GM23338 (cell line): ENCODE results near the gene CRADD. TPM values are rescaled to one million over a fixed set of nuclear protein-coding genes. Genes with fewer than 3 reads are reported as not detected.

ENCODE experiments used
- ATAC-seq: fragments of 200-7000 bp; cut with Tn5 transposase; 3 replicates; pipeline ENCODE4 v1.9.1; 2020
- DNase-seq: peaks from one replicate; pipeline ENCODE4 v3.0.0-alpha.2; 2015; ENCODE audit warnings: low spot score
- H2AFZ ChIP-seq: fragments of 200-600 bp; sonication (generic); 2 replicates; pipeline ENCODE4 v1.8.0; 2016; ENCODE audit warnings: antibody characterized with exemption, mild to moderate bottlenecking, moderate library complexity
- H3F3A ChIP-seq: fragments of 200-600 bp; sonication (generic); replicated peaks from 2 replicates; pipeline ENCODE4 v1.8.0; 2017; ENCODE audit warnings: antibody characterized with exemption, mixed run types, low read depth
- H3K27ac ChIP-seq: fragments of 200-600 bp; sonication (generic); 2 replicates; pipeline ENCODE4 v1.6.1; 2016; ENCODE audit warnings: low read depth
- H3K27me3 ChIP-seq: fragments of 200-600 bp; sonication (generic); 2 replicates; pipeline ENCODE4 v1.8.0; 2016; ENCODE audit warnings: mild to moderate bottlenecking, mixed run types, moderate library complexity; ENCODE audit not compliant: insufficient read depth
- H3K36me3 ChIP-seq: fragments of 200-600 bp; sonication (generic); 2 replicates; pipeline ENCODE4 v1.8.0; 2016; ENCODE audit warnings: mild to moderate bottlenecking; ENCODE audit not compliant: insufficient read depth
- H3K4me1 ChIP-seq: fragments of 200-600 bp; sonication (generic); 2 replicates; pipeline ENCODE4 v1.8.0; 2016; ENCODE audit warnings: mild to moderate bottlenecking, moderate library complexity; ENCODE audit not compliant: insufficient read depth
- H3K4me2 ChIP-seq: fragments of 200-600 bp; sonication (generic); 2 replicates; pipeline ENCODE4 v1.7.1; 2017; ENCODE audit warnings: mixed run types
- H3K4me3 ChIP-seq: fragments of 200-600 bp; sonication (generic); 2 replicates; pipeline ENCODE4 v1.6.1; 2016; ENCODE audit warnings: mixed run types
- H3K79me2 ChIP-seq: fragments of 200-600 bp; sonication (generic); replicated peaks from 2 replicates; pipeline ENCODE4 v1.8.0; 2017; ENCODE audit warnings: mild to moderate bottlenecking; ENCODE audit not compliant: insufficient read depth
- H3K9me2 ChIP-seq: fragments of 200-600 bp; sonication (generic); 2 replicates; pipeline ENCODE4 v1.8.0; 2017; ENCODE audit not compliant: insufficient read depth
- H4K20me1 ChIP-seq: fragments of 200-600 bp; sonication (generic); replicated peaks from 2 replicates; pipeline ENCODE4 v1.8.0; 2017; ENCODE audit warnings: mild to moderate bottlenecking; ENCODE audit not compliant: insufficient read depth
- H3K27ac Mint-ChIP-seq: 2 replicates; pipeline ENCODE4 v1.8.0; 2020; ENCODE audit warnings: inconsistent platforms, mild to moderate bottlenecking, moderate library complexity, mixed read lengths
- H3K27me3 Mint-ChIP-seq: 3 replicates; pipeline ENCODE4 v1.8.0; 2022; ENCODE audit warnings: low read depth, mild to moderate bottlenecking, moderate library complexity, mixed read lengths, inconsistent platforms; ENCODE audit not compliant: insufficient read depth, poor library complexity
- H3K36me3 Mint-ChIP-seq: 3 replicates; pipeline ENCODE4 v1.8.0; 2021; ENCODE audit warnings: low read depth, mild to moderate bottlenecking, inconsistent platforms, moderate library complexity, mixed read lengths
- H3K4me1 Mint-ChIP-seq: 3 replicates; pipeline ENCODE4 v1.8.0; 2020; ENCODE audit warnings: mild to moderate bottlenecking, inconsistent platforms, mixed read lengths
- H3K4me3 Mint-ChIP-seq: 3 replicates; pipeline ENCODE4 v1.8.0; 2021; ENCODE audit warnings: moderate library complexity, mild to moderate bottlenecking, inconsistent platforms, mixed read lengths
- H3K9me3 Mint-ChIP-seq: 3 replicates; pipeline ENCODE4 v1.8.0; 2020; ENCODE audit warnings: moderate library complexity, mild to moderate bottlenecking, inconsistent platforms, mixed read lengths
- CREB1 ChIP-seq: fragments of 250-450 bp; sonication (Bioruptor Pico); IDR thresholded peaks from 2 replicates; pipeline ENCODE4 v1.5.0; 2020; ENCODE audit warnings: low read depth, mild to moderate bottlenecking, moderate library complexity
- POLR2AphosphoS5 ChIP-seq: IDR thresholded peaks from 2 replicates; pipeline ENCODE4 v1.6.1; 2016; ENCODE audit warnings: antibody characterized with exemption, low read depth
- ZNF114 ChIP-seq: fragments of 250-450 bp; sonication (Bioruptor Pico); IDR thresholded peaks from 2 replicates; pipeline ENCODE4 v1.5.0; 2020; ENCODE audit warnings: mild to moderate bottlenecking, moderate library complexity
- long read RNA-seq: library from polyadenylated mRNA; unstranded; transcript quantifications from one replicate; pipeline ENCODE4 v2.0.0, GENCODE V29; 2020; ENCODE audit not compliant: unreplicated experiment
- polyA plus RNA-seq: library from polyadenylated mRNA; unstranded; fragments of >200 nt; fragmentation: Nextera tagmentation; extraction: Ambion mirVana; gene quantifications from 2 replicates; pipeline ENCODE4 v1.2.1, GENCODE V29; 2016
- total RNA-seq: library from RNA; depleted of rRNA; stranded (reverse); fragments of >200 nt; shearing (Covaris generic); gene quantifications from 2 replicates; pipeline ENCODE4 v1.2.3, GENCODE V29; 2014; rRNA removed
- TF ChIP-seq, protein P1 (sequence below): fragments of 250-450 bp; sonication (Bioruptor Pico); IDR thresholded peaks from 2 replicates; pipeline ENCODE4 v1.5.0; 2020; ENCODE audit warnings: mild to moderate bottlenecking, moderate library complexity
- TF ChIP-seq, protein P2 (sequence below): IDR thresholded peaks from 2 replicates; pipeline ENCODE4 v1.6.1; 2016; ENCODE audit warnings: antibody characterized with exemption

CRADD gene
- 20.3 and 27.9 TPM in 2 replicates for total RNA-seq
- 3.8 and 6.3 TPM in 2 replicates for polyA plus RNA-seq
- long read RNA-seq, transcript CRADD-201 (3 exons, 1,169 nt): major isoform, 8 of 9 reads
- long read RNA-seq, partial matches to known transcripts: 0 of 9 reads
- long read RNA-seq, other reads (novel, unspliced or antisense): 1 of 9 reads

DNA sequence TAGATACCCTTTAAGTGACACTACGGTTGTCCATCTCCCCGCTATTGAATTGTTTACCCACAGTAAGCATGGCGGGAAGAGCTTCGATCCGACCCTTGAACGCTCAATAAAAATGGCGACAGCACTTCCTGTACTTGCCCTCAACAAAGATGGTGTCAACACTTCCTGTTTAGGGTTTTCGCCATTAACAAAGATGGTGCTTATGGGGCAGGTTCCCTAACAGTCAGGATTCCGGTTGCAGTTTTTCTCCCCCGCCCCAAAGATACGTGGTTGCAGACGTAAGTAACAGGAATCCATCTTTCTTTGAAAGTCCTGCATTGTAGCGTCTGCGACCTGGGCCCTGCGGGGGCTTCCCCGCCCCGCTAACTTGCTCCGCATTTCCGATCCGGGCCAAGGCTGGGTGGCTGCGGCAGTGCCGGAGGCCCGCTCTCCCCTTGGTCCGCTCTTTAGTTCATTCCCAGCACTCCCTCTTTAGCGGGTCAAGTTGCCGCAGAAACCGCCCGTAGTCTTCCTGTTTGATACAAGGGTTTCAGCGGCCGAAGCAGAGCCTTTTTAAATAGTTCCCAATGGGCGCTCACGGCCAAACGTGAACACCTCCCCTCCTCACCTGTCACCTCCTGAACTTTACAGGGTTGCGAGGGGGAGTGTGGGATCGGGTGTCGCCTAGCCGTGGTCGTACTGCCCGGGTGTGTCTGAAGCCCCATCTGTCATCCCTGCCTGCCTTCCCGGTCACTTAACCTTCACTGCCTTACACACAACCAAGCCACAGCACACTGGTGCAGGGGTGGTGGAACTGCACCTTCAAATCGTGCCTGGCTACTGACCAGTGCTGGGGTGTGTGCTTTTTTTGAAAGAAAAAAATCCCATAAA, at the start of gene CRADD:
CRADD (plus strand) TSS at position 181 of the 870 bp plus-strand sequence.
- H3K27me3 Mint-ChIP-seq: peaks cover 10% of the 10 kb centered on the region
- peaks cover 7% of the 10 kb centered on the region; the same call in 1 of the 2 replicates for H3K9me2 ChIP-seq
- peak within 1 kb of the TSS; percentile 90 for H3K4me3 Mint-ChIP-seq
- H3K27ac Mint-ChIP-seq: peak within 1 kb of the TSS; percentile 99
- H3K36me3 ChIP-seq: no peaks in the 10 kb centered on the region
- no peaks in the 10 kb centered on the region for H3K27me3 ChIP-seq
- peaks cover 37% of the 10 kb centered on the region for H3K4me1 Mint-ChIP-seq
- H3K36me3 Mint-ChIP-seq: 0 out of 3 replicates have a peak, but pooled peaks cover 2% of the 10 kb centered on the region
- 0 out of 2 replicates have a peak, but pooled peaks cover 3% of the 10 kb centered on the region for H3F3A ChIP-seq
- no peaks in the 10 kb centered on the region for H3K9me3 Mint-ChIP-seq
- no peaks in the 10 kb centered on the region for H4K20me1 ChIP-seq
- TF ChIP-seq, protein P1, sequence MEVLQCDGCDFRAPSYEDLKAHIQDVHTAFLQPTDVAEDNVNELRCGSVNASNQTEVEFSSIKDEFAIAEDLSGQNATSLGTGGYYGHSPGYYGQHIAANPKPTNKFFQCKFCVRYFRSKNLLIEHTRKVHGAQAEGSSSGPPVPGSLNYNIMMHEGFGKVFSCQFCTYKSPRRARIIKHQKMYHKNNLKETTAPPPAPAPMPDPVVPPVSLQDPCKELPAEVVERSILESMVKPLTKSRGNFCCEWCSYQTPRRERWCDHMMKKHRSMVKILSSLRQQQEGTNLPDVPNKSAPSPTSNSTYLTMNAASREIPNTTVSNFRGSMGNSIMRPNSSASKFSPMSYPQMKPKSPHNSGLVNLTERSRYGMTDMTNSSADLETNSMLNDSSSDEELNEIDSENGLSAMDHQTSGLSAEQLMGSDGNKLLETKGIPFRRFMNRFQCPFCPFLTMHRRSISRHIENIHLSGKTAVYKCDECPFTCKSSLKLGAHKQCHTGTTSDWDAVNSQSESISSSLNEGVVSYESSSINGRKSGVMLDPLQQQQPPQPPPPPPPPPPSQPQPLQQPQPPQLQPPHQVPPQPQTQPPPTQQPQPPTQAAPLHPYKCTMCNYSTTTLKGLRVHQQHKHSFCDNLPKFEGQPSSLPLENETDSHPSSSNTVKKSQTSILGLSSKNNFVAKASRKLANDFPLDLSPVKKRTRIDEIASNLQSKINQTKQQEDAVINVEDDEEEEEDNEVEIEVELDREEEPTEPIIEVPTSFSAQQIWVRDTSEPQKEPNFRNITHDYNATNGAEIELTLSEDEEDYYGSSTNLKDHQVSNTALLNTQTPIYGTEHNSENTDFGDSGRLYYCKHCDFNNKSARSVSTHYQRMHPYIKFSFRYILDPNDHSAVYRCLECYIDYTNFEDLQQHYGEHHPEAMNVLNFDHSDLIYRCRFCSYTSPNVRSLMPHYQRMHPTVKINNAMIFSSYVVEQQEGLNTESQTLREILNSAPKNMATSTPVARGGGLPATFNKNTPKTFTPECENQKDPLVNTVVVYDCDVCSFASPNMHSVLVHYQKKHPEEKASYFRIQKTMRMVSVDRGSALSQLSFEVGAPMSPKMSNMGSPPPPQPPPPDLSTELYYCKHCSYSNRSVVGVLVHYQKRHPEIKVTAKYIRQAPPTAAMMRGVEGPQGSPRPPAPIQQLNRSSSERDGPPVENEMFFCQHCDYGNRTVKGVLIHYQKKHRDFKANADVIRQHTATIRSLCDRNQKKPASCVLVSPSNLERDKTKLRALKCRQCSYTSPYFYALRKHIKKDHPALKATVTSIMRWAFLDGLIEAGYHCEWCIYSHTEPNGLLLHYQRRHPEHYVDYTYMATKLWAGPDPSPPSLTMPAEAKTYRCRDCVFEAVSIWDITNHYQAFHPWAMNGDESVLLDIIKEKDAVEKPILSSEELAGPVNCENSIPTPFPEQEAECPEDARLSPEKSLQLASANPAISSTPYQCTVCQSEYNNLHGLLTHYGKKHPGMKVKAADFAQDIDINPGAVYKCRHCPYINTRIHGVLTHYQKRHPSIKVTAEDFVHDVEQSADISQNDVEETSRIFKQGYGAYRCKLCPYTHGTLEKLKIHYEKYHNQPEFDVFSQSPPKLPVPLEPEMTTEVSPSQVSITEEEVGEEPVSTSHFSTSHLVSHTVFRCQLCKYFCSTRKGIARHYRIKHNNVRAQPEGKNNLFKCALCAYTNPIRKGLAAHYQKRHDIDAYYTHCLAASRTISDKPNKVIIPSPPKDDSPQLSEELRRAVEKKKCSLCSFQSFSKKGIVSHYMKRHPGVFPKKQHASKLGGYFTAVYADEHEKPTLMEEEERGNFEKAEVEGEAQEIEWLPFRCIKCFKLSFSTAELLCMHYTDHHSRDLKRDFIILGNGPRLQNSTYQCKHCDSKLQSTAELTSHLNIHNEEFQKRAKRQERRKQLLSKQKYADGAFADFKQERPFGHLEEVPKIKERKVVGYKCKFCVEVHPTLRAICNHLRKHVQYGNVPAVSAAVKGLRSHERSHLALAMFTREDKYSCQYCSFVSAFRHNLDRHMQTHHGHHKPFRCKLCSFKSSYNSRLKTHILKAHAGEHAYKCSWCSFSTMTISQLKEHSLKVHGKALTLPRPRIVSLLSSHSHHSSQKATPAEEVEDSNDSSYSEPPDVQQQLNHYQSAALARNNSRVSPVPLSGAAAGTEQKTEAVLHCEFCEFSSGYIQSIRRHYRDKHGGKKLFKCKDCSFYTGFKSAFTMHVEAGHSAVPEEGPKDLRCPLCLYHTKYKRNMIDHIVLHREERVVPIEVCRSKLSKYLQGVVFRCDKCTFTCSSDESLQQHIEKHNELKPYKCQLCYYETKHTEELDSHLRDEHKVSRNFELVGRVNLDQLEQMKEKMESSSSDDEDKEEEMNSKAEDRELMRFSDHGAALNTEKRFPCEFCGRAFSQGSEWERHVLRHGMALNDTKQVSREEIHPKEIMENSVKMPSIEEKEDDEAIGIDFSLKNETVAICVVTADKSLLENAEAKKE (CRISPR knock-in tag): no peak
- TF ChIP-seq ZNF114 (CRISPR knock-in tag): peak; percentile 75; the same call in 1 of the 2 replicates
- peak; percentile 41; the same call in 1 of the 2 replicates for TF ChIP-seq POLR2AphosphoS5
- TF ChIP-seq CREB1 (CRISPR knock-in tag): peak; percentile 82
- TF ChIP-seq, protein P2, sequence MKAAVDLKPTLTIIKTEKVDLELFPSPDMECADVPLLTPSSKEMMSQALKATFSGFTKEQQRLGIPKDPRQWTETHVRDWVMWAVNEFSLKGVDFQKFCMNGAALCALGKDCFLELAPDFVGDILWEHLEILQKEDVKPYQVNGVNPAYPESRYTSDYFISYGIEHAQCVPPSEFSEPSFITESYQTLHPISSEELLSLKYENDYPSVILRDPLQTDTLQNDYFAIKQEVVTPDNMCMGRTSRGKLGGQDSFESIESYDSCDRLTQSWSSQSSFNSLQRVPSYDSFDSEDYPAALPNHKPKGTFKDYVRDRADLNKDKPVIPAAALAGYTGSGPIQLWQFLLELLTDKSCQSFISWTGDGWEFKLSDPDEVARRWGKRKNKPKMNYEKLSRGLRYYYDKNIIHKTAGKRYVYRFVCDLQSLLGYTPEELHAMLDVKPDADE: peak; percentile 98
- no peaks in the 10 kb centered on the region for H3K79me2 ChIP-seq
- DNase-seq (peak; percentile 99), ATAC-seq (peak; percentile 87)
- peak within 1 kb of the TSS; percentile 56 for H2AFZ ChIP-seq
- H3K4me1 ChIP-seq: peaks cover 13% of the 10 kb centered on the region
- H3K4me2 ChIP-seq: peak within 1 kb of the TSS; percentile 88
- peak within 1 kb of the TSS; percentile 64 for H3K4me3 ChIP-seq
- peak within 1 kb of the TSS; percentile 91 for H3K27ac ChIP-seq
